K562 (cell line): ENCODE data around the gene HMCN2. TPM values are rescaled to one million over a fixed set of nuclear protein-coding genes. Genes with fewer than 3 reads are reported as not detected.

Source experiments
- ATAC-seq: fragments of 200-7000 bp; cut with Tn5 transposase; 3 replicates; pipeline ENCODE4 v1.9.1; 2020; ENCODE audit warnings: moderate library complexity
- BruUV-seq: library from RNA; stranded (reverse); fragments of 400-500 nt; replicated peaks from 2 replicates; lab custom pipeline; 2021; lab: Mats Ljungman, UMichigan
- CTCF ChIA-PET: fragments of 300-600 bp; formaldehyde crosslinking; extraction: SDS; loops from one replicate; lab custom pipeline; 2021; ENCODE audit warnings: low intra/inter-chr PET ratio; lab: Yijun Ruan, JAX
- POLR2A ChIA-PET: fragments of 300-600, 350-650 bp; sonication (Branson Sonifier 250); formaldehyde crosslinking; extraction: SDS; loops from one replicate; lab custom pipeline; 2021; ENCODE audit warnings: antibody characterized with exemption, inconsistent platforms; lab: Yijun Ruan, JAX
- DNase-seq, 4 experiments: peaks; one replicate each; pipeline versions ENCODE4 v3.0.0 to v3.0.0-alpha.2; 2011 to 2018; ENCODE audit warnings: low spot score in 3 of 4, mixed read lengths in 3 of 4; ENCODE audit errors: extremely low read depth in 1 of 4
- FAIRE-seq: peaks from 2 replicates; lab custom pipeline; 2011; peaks lifted over from hg19 to GRCh38; lab: Jason Lieb, UNC
- H2AFZ ChIP-seq: 2 replicates; pipeline ENCODE4 v1.6.0; 2011; ENCODE audit warnings: low read depth, low read length, control low read depth, inconsistent platforms
- H3K27ac ChIP-seq: fragments of 200-600 bp; 3 replicates; pipeline ENCODE4 v1.8.0; 2011; ENCODE audit warnings: low read depth, mild to moderate bottlenecking, control low read depth, inconsistent platforms, low read length, moderate library complexity, mixed read lengths; ENCODE audit errors: extremely low read depth
- H3K27me3 ChIP-seq, 2 experiments: fragments of 300-600 bp in 1 of 2; 2 replicates in 1 of 2; 3 replicates in 1 of 2; pipeline versions ENCODE4 v1.6.0 to v1.8.0; 2011; ENCODE audit warnings: inconsistent platforms in 2 of 2, low read length in 2 of 2, mild to moderate bottlenecking in 1 of 2, mixed read lengths in 1 of 2, moderate library complexity in 1 of 2; ENCODE audit not compliant: control insufficient read depth in 2 of 2, insufficient read depth in 2 of 2
- H3K36me3 ChIP-seq: fragments of 300-600 bp; 3 replicates; pipeline ENCODE4 v1.8.0; 2011; ENCODE audit warnings: mild to moderate bottlenecking, low read length, inconsistent platforms; ENCODE audit not compliant: control insufficient read depth, insufficient read depth
- H3K4me1 ChIP-seq, 2 experiments: fragments of 200-600 bp in 1 of 2; replicated peaks in 1 of 2; 2 replicates in 1 of 2; 3 replicates in 1 of 2; pipeline versions ENCODE4 v1.5.1 to v1.8.0; 2011; ENCODE audit warnings: inconsistent platforms in 2 of 2, low read length in 2 of 2, mild to moderate bottlenecking in 1 of 2, mixed read lengths in 1 of 2, moderate library complexity in 1 of 2; ENCODE audit not compliant: control insufficient read depth in 2 of 2, insufficient read depth in 2 of 2
- H3K4me2 ChIP-seq: 2 replicates; pipeline ENCODE4 v1.6.1; 2011; ENCODE audit warnings: low read length, control low read depth, inconsistent platforms, mixed read lengths; ENCODE audit not compliant: insufficient read depth
- H3K4me3 ChIP-seq: fragments of 200-600 bp; sonication (generic), shearing (Covaris generic); 2 replicates; pipeline ENCODE4 v1.5.1; 2016; ENCODE audit warnings: control low read depth, inconsistent platforms
- H3K79me2 ChIP-seq: fragments of 200-600 bp; 3 replicates; pipeline ENCODE4 v1.8.0; 2011; ENCODE audit warnings: low read length, inconsistent platforms; ENCODE audit not compliant: control insufficient read depth, insufficient read depth
- H3K9ac ChIP-seq, 2 experiments: 2 replicates each; pipeline versions ENCODE4 v1.6.0 to v1.6.1; 2011; ENCODE audit warnings: low read depth in 2 of 2, low read length in 2 of 2, control low read depth in 1 of 2, inconsistent platforms in 1 of 2, mild to moderate bottlenecking in 1 of 2, mixed read lengths in 1 of 2; ENCODE audit not compliant: insufficient read depth in 1 of 2
- H3K9me1 ChIP-seq: one replicate; pipeline ENCODE4 v1.6.0; 2011; ENCODE audit warnings: inconsistent platforms, mild to moderate bottlenecking, low read length, moderate library complexity; ENCODE audit not compliant: control insufficient read depth, insufficient read depth
- H3K9me3 ChIP-seq: replicated peaks from 2 replicates; pipeline ENCODE4 v1.5.1; 2011; ENCODE audit warnings: low read depth, low read length, inconsistent platforms; ENCODE audit not compliant: control insufficient read depth, insufficient read depth
- H4K20me1 ChIP-seq: replicated peaks from 2 replicates; pipeline ENCODE4 v1.6.1; 2011; ENCODE audit warnings: low read length, inconsistent platforms, mixed read lengths; ENCODE audit not compliant: control insufficient read depth, insufficient read depth
- BCLAF1 ChIP-seq, 2 experiments: fragments of 450-650 bp in 1 of 2; IDR thresholded peaks; 2 replicates each; pipeline ENCODE4 v1.6.1; 2011 to 2017; ENCODE audit warnings: low read depth in 2 of 2, antibody characterized with exemption in 1 of 2, borderline replicate concordance in 1 of 2, low read length in 1 of 2, mild to moderate bottlenecking in 1 of 2, mixed read lengths in 1 of 2; ENCODE audit not compliant: control insufficient read depth in 1 of 2
- BDP1 ChIP-seq: IDR thresholded peaks from 3 replicates; pipeline ENCODE4 v1.6.1; 2011; ENCODE audit not compliant: insufficient read length, insufficient read depth
- HLTF ChIP-seq: fragments of 450-650 bp; IDR thresholded peaks from 2 replicates; pipeline ENCODE4 v1.6.1; 2016
- KAT2B ChIP-seq: IDR thresholded peaks from one replicate; pipeline ENCODE4 v1.6.1; 2012; ENCODE audit warnings: low read depth, mild to moderate bottlenecking, control low read depth, inconsistent platforms, low read length, moderate library complexity
- KDM1A ChIP-seq, 2 experiments: fragments of 450-650 bp; IDR thresholded peaks; 2 replicates each; pipeline ENCODE4 v1.6.1; 2016; ENCODE audit warnings: mild to moderate bottlenecking in 2 of 2
- MAFG ChIP-seq: fragments of 450-650 bp; conservative IDR thresholded peaks from 2 replicates; pipeline ENCODE4 v1.6.1; 2016; ENCODE audit warnings: missing genetic modification characterization, missing compliant biosample characterization
- MTA3 ChIP-seq: fragments of 450-650 bp; formaldehyde crosslinking; IDR thresholded peaks from 2 replicates; pipeline ENCODE4 v1.6.1; 2017; ENCODE audit warnings: mild to moderate bottlenecking, borderline replicate concordance
- MYBL2 ChIP-seq, 2 experiments: fragments of 450-650 bp in 1 of 2; sonication (generic) in 1 of 2; formaldehyde crosslinking in 1 of 2; IDR thresholded peaks; 2 replicates each; pipeline versions ENCODE4 v1.6.1 to v1.8.1; 2017 to 2022; ENCODE audit warnings: borderline replicate concordance in 1 of 2, inconsistent platforms in 1 of 2, low read depth in 1 of 2, mild to moderate bottlenecking in 1 of 2, missing genetic modification reagents in 1 of 2, moderate library complexity in 1 of 2
- PHTF2 ChIP-seq: fragments of 250-450 bp; sonication (Bioruptor Pico); IDR thresholded peaks from 2 replicates; pipeline ENCODE4 v1.5.0; 2021; ENCODE audit warnings: mild to moderate bottlenecking
- TAF9B ChIP-seq: fragments of 450-650 bp; IDR thresholded peaks from 2 replicates; pipeline ENCODE4 v1.6.1; 2018; ENCODE audit warnings: mild to moderate bottlenecking; ENCODE audit not compliant: partially characterized antibody
- ZBTB11 ChIP-seq, 3 experiments: fragments of 200-800 bp in 1 of 3; fragments of 250-450 bp in 1 of 3; fragments of 450-650 bp in 1 of 3; sonication (Bioruptor Pico) in 1 of 3; sonication (Bioruptor generic) in 1 of 3; formaldehyde crosslinking in 1 of 3; IDR thresholded peaks; 2 replicates each; pipeline versions ENCODE4 v1.6.1 to v1.8.0; 2016 to 2022; ENCODE audit warnings: mild to moderate bottlenecking in 2 of 3, missing genetic modification characterization in 2 of 3, missing compliant biosample characterization in 1 of 3, moderate library complexity in 1 of 3
- ZNF12 ChIP-seq: sonication (generic); formaldehyde crosslinking; IDR thresholded peaks from 2 replicates; pipeline ENCODE4 v1.4.0; 2020; ENCODE audit warnings: mild to moderate bottlenecking, missing genetic modification reagents
- ZNF124 ChIP-seq: sonication (generic); formaldehyde crosslinking; IDR thresholded peaks from 2 replicates; pipeline ENCODE4 v1.8.1; 2022; ENCODE audit warnings: missing genetic modification reagents
- ZNF217 ChIP-seq: sonication (generic); formaldehyde crosslinking; IDR thresholded peaks from 2 replicates; pipeline ENCODE4 v1.8.0; 2022; ENCODE audit warnings: mild to moderate bottlenecking, missing genetic modification reagents
- WGBS: fragments of 100-300 bp; shearing (Covaris generic); methylation state at CpG from one replicate; pipeline ENCODE4 v1.1.6; 2016; ENCODE audit warnings: low coverage, mixed read lengths; ENCODE audit not compliant: insufficient coverage; ENCODE audit errors: missing lambda C conversion rate; 5-methylcytosine and 5-hydroxymethylcytosine counted together
- in situ Hi-C: fragments of 300-500 bp; cut with MboI; formaldehyde crosslinking; loops from 4 replicates; pipeline ENCODE4 v1.15.0; 2018; ENCODE audit warnings: inconsistent platforms, mixed read lengths
- intact Hi-C: fragments of 100-400 bp; cut with micrococcal nuclease; formaldehyde crosslinking; loops from 2 replicates; pipeline ENCODE4 v1.14.2; 2022
- polyA plus RNA-seq, 8 experiments: library from polyadenylated mRNA; depleted of rRNA in 4 of 8; stranded (reverse) in 5 of 8; unstranded in 3 of 8; fragments of >200 nt; fragmentation: Nextera tagmentation in 2 of 8; fragmentation: Illumina TruSeq in 1 of 8; extraction: Ambion mirVana in 2 of 8; extraction: Trizol in 1 of 8; gene quantifications; 2 replicates each; pipeline versions ENCODE4 v1.2.1 to v1.2.3, GENCODE V29; 2011 to 2014; ENCODE audit warnings: inconsistent platforms in 1 of 8, missing spikeins in 1 of 8
- total RNA-seq, 7 experiments: library from RNA; depleted of rRNA in 6 of 7; stranded (reverse); fragments of >200 nt in 6 of 7; fragmentation: Illumina TruSeq in 2 of 7; extraction: Trizol in 2 of 7; gene quantifications; 2 replicates each; pipeline versions ENCODE4 v1.2.1 to v1.2.3, GENCODE V29; 2011 to 2021; ENCODE audit warnings: low replicate concordance in 1 of 7
- TF ChIP-seq, protein P1 (sequence below): sonication (generic); formaldehyde crosslinking; IDR thresholded peaks from 2 replicates; pipeline ENCODE4 v1.8.1; 2022; ENCODE audit warnings: missing genetic modification reagents

The HMCN2 gene
- total and polyA plus RNA-seq, 9 of the 15 experiments (the other 6 are each of a cell fraction or from before 2014, with no cell fraction given) = 0.01 TPM; not detected in 8

GRCh38 chr9:130426883-130427282 lies 161.3 kb downstream of the HMCN2 start:
- in situ Hi-C loops = loop anchor here (10.0 kb wide), 1 partner anchor 762 kb away; the partner anchor contains the start of gene PRRX2
- Histone ChIP-seq H3K27ac (no peak overlapping the region), H3K9ac (peak overlapping the region in 1 of 2 experiments; percentile 26; a peak in 1 of 4 replicates)
- no peak for TF ChIP-seq ZNF124 (CRISPR knock-in tag)
- no peak for TF ChIP-seq HLTF
- TF ChIP-seq BCLAF1 (IDR thresholded peaks at IDR 0.05; ENCODE audit: borderline replicate concordance in 1 of 2, control insufficient read depth in 1 of 2, low read depth in 2 of 2, low read length in 1 of 2) = no peak
- no peak for TF ChIP-seq KAT2B
- TF ChIP-seq ZNF217 (CRISPR knock-in tag) = no peak
- no peak for TF ChIP-seq KDM1A (IDR thresholded peaks at IDR 0.05)
- TF ChIP-seq MTA3 = no peak
- no peak for TF ChIP-seq TAF9B
- no peak for TF ChIP-seq ZNF12
- no peak for TF ChIP-seq MYBL2 (IDR thresholded peaks at IDR 0.05; ENCODE audit: low read depth)
- no peak for TF ChIP-seq MYBL2 (CRISPR knock-in tag; IDR thresholded peaks at IDR 0.05; ENCODE audit: borderline replicate concordance)
- no peak for TF ChIP-seq ZBTB11 (CRISPR knock-in tag; IDR thresholded peaks at IDR 0.05)
- TF ChIP-seq, protein P1, sequence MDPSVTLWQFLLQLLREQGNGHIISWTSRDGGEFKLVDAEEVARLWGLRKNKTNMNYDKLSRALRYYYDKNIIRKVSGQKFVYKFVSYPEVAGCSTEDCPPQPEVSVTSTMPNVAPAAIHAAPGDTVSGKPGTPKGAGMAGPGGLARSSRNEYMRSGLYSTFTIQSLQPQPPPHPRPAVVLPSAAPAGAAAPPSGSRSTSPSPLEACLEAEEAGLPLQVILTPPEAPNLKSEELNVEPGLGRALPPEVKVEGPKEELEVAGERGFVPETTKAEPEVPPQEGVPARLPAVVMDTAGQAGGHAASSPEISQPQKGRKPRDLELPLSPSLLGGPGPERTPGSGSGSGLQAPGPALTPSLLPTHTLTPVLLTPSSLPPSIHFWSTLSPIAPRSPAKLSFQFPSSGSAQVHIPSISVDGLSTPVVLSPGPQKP (CRISPR knock-in tag) = no peak
- TF ChIP-seq BDP1 = no peak
- TF ChIP-seq PHTF2 = no peak
- no peak for TF ChIP-seq MAFG (tag)

More at GRCh38 chr9:130426883-130427282, 161.3 kb downstream of the HMCN2 start:
- DNase-seq = no peak
- Histone ChIP-seq H3K4me1 (peaks cover 0 to 31% of the 10 kb centered on the region in 2 experiments; a peak in 2 of 5 replicates), H3K27me3 (peaks cover 45 to 89% of the 10 kb centered on the region in 2 experiments; a peak in 4 of 5 replicates), H4K20me1 (no peaks in the 10 kb centered on the region; the same call in 1 of the 2 replicates), H2AFZ (no peak overlapping the region), H3K36me3 (no peaks in the 10 kb centered on the region), H3K4me3 (no peak overlapping the region), H3K9me1 (no peaks in the 10 kb centered on the region), H3K79me2 (no peaks in the 10 kb centered on the region), H3K9me3 (peaks cover 3% of the 10 kb centered on the region; the same call in 1 of the 2 replicates), H3K4me2 (no peak overlapping the region)
- no peak for ATAC-seq
- intact Hi-C loops = no loop called here
- ChIA-PET CTCF (no interaction called here), POLR2A (interaction anchor here (0.6 to 0.7 kb wide), 2 partner anchors 23 to 209 kb away, joined by 3 read pairs; no protein-coding TSS in a partner anchor)
- 8% methylated on average over 10 of the region's 10 CpGs for WGBS
- FAIRE-seq = no peak
- BruUV-seq = no TSS peak
